Right ventricle myocardium superior (tissue), 1 donor: ENCODE data around the gene RBM20. TPM values are rescaled to one million over a fixed set of nuclear protein-coding genes. Genes with fewer than 3 reads are reported as not detected.
A peak's percentile ranks its signal among the peaks of the same experiment; 100 is the strongest.
"Not testable (repeated sequence)": the region's sequence is repeated elsewhere in the genome, so short reads cannot be mapped to it uniquely, and the experiment has no call there.

Experiments used
- ATAC-seq: fragments of 200-7000 bp; cut with Tn5 transposase; one replicate; pipeline ENCODE4 v1.9.1; 2020; ENCODE audit warnings: mild to moderate bottlenecking; ENCODE audit not compliant: poor library complexity
- DNase-seq: peaks from one replicate; pipeline ENCODE4 v3.0.0-alpha.2; 2020
- intact Hi-C: fragments of 100-400 bp; cut with DNase I; formaldehyde crosslinking; loops from one replicate; pipeline ENCODE4 v1.11.2; 2022
- total RNA-seq: library from RNA; stranded (reverse); fragmentation: NEBNext Ultra II Directional; extraction: Animal tissue kit (Norgen Biotek cat#: 25700); gene quantifications from one replicate; pipeline ENCODE4 v1.2.1, GENCODE V29; 2021
- donor health status: DM: no; HTN: yes; CAD: no; lungs with severe emphysema.

The RBM20 gene
- total RNA-seq, 1 donor from 2014 or later, result 103 TPM

DNA sequence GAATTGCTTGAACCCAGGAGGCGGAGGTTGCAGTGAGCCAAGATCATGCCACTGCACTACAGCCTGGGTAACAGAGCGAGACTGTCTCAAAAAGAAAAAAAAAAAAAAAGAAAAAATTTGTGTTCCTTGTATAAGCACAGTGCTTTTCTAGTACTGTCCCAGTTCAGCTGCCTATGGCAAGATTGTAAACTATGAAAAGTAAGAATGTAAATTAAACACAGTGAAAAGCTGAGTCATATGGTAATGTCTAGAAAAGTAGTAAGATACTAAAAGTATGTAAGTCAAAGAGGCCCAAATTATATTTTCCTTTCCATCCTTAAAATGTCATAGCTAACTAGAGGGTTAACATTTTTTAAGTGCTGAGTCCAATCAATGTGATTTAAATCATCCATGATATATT, 42.8 kb downstream of the RBM20 start:
- DNase-seq, result no peak
- intact Hi-C loops, result no loop called here
- ATAC-seq, result no peak

DNA sequence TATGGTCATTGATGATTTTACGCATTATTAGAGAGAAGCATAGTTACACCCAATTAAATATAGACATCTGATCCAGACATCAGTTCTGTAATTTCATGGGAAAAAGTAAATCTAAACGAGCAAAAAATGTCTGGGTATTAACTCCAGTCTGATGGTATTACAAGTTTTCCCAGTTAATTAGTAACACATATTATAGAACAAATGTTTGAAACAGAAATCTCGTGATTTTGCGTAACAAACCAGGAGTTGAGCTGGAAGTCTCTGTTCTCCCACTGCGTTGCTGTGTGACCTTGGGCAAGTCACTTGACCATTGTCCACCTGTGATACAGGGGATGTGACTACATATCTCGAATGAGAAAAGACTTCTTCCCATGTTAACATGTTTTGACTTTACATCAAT, 43.3 kb downstream of the RBM20 start:
- ATAC-seq (no peak), DNase-seq (no peak)
- intact Hi-C loops, result no loop called here

DNA sequence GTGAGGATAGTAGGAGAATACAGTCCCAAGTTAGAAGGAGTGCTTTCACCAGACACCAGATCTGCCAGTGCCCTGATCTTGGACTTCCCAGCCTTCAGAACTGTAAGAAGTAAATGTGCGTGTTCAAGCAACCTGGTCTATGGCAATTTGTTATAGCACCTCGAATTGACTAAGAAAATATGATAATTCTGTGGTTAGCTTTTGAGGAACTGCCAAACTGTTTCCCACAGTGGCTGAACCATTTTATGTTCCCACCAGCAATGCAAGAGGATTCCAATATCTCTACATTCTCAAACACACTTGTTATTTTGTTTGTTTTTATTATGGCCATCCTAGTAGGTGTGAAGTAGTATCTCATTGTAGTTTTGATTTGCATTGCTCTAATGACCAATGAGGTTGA, 47.0 kb downstream of the RBM20 start:
- intact Hi-C loops, result no loop called here
- DNase-seq (no peak), ATAC-seq (no peak)

GRCh38 chr10:110694263-110694662, 50.1 kb downstream of the RBM20 start:
- intact Hi-C loops, result no loop called here

DNA sequence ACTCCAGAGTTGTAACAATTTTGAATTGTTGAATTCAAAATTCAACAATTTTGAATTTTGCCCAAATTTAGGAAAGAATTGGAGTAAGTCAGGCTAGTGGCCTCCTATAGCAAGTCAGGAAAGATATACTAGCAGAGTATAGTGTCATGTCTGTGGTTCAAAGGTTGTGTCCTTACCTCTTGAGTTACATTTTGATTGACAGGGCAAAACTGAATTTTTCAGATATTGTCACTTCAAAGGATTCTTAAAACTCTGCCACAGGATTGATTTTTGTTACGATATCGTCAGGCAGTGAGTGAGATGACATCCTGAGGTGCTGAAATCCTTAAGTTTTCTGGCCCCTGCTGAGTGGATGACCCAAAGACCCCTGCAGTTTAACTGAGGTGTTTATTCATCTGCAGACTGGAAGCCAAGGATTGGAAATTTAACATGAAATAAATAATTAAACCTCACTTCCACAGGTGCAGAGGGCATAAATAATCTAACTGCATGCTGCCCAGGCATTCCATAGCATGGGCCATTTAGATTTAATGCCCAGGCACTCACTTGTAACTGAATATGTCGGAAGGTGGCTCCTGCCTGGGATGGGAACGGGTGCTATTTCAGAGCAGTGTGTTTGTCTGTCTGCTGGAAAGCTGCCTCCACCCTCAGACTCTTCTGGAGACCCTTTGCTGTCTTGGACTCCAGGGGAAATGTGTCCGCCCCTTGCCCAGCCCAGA, 50.8 kb downstream of the RBM20 start:
- intact Hi-C loops, result no loop called here

More at GRCh38 chr10:110694263-110694662, 50.1 kb downstream of the RBM20 start:
- DNase-seq, result no peak
- no peak for ATAC-seq

GRCh38 chr10:110695539-110695886, 51.4 kb downstream of the RBM20 start:
- no peak for ATAC-seq
- intact Hi-C loops, result no loop called here
- no peak for DNase-seq

More for the DNA sequence above, 50.8 kb downstream of the RBM20 start:
- DNase-seq, result no peak
- no peak for ATAC-seq

DNA sequence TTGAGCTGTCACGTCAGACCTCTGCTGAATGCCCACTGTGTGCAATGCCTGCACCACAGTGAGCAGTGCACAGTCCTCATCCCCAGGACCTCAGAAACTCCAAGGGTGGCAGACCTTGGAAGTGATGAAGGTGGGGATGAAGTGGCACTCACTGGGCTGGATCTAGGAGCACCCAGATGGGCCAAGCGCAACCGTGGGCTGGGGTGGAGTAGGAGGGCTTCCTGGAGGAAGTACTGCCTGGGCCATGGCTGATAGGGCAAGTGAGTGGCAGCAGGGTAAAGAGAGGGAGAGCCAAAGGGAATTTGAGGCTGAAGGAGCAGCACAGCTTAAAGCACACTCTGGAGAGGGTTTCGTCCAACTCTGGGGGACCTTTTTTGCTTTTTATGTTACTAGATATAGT, 52.3 kb downstream of the RBM20 start:
- ATAC-seq, result no peak
- DNase-seq, result no peak
- intact Hi-C loops, result no loop called here

DNA sequence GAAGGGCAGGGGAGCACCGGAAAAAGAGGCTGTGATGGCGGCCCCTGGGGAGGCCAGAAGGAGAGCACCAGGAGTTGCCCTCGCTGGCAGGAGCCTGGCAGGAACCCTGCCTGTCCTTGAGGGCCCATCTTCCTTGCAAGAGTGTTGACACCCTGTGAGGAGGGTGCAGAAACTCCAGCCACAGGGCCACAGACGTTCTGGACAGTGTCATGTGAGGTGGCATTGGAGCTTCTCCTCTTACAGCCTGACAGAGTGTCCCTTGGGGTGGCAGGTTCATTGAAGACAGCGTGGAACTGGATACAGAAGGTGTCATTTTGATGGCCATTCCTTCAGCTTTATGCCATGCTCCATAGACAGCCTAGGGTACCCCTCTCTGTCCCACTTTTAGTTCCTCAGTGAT, 54.2 kb downstream of the RBM20 start:
- intact Hi-C loops, result no loop called here
- ATAC-seq, result peak; percentile 53
- DNase-seq, result no peak

DNA sequence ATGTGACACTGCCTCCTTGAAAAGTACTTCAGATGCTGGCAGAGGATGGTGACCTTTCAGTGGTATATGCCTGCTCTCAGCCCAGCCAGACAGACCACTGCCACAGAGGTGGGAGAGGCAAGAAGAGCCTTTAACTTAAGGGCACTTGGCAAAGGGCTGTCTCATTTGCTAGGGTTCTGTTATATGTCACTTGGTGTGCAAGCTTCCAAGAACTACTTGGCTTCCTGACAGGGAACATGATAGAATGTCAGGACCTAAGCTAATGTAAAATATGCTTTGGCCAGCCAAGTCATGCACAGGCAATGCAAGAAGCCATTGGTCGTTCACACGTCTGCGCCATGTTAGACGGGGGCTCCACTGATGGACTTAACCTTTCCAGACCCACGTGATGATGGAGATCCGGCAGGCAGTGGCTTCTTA, 54.7 kb downstream of the RBM20 start:
- DNase-seq, result peak; percentile 54
- intact Hi-C loops, result no loop called here

DNA sequence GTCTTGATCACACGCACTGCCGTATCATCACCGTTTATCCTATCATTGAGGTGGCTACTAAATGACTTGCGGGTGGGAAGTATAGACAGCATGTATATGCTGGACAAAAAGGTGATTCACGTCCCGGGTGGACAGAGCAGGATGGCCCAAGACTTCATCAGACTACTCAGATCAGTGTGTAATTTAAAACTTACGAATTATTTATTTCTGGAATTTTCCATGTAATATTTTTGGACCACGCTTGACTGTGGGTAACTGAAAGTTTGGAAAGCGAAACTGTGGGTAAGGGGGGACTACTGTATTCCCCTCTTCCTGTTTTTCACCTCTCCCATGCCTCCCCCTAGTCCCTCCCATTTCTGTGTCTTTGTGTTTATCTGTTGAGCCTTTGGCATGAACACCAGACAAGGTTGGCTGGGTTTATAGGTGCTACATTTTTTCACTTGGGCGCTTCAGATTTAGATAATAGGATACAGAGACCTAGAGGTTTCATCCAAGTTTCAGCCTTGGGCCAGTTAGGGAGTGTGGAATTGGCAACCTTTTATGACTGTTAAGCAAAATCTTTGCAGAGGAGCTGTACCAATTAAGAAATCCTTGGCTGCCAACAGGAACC, 55.8 kb downstream of the RBM20 start:
- intact Hi-C loops, result no loop called here
- peak; percentile 58 for ATAC-seq
- no peak for DNase-seq

More for the DNA sequence above, 54.7 kb downstream of the RBM20 start:
- peak; percentile 82 for ATAC-seq

GRCh38 chr10:110700947-110701616, 56.9 kb downstream of the RBM20 start:
- DNase-seq, result no peak
- ATAC-seq, result no peak
- intact Hi-C loops, result no loop called here

- DNase-seq (no peak), ATAC-seq (no peak)
- intact Hi-C loops, result no loop called here
Measured at GRCh38 chr10:110701617-110701971, 57.5 kb downstream of the RBM20 start.

DNA sequence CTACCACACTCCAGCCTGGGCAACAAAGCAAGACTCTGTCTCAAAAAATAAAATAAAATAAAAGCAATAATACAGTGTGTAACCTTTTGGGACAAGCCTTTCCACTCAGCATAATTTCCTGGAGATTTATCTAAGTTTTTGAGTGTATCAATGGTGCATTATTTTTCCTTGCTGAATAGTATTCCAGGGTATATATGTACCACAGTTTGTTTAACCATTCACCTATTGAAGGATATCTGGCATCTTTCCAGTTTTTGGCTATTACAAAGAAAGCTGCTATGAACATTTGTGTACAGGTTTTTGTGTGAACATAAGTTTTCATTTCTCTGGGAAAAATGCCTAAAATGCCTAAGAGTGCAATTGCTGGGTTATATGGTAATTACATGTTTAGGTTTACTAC, 59.9 kb downstream of the RBM20 start:
- intact Hi-C loops, result no loop called here
- no peak for DNase-seq

DNA sequence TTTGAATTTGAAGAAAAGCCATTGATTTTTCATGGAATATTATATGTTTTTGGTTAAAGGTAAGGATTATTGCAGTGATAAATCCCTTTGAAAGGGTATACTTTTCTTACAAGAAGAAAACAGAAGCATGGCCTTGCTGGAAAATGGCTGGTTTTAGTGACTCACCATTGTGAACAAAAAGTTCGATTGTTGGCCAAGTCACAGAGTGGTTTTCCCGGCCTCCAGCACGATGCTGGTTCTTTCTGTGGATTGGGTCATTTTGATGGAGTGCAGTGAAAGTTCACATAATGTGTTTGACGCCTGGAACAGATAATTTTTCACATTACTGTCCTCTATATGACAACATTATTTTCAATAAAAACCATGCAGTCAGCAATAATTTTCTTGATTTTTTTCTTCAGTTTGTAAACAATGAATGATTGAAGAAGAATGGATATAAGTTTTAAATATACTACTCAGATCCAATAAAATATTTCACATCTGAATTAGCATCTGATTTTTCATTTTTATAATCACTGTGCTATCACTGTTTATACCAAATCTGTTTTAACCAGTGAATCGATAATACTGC, 60.9 kb downstream of the RBM20 start:
- intact Hi-C loops, result no loop called here
- DNase-seq, result no peak
- no peak for ATAC-seq

More for the DNA sequence above, 59.9 kb downstream of the RBM20 start:
- no peak for ATAC-seq

GRCh38 chr10:110705596-110705995, 61.5 kb downstream of the RBM20 start:
- ATAC-seq, DNase-seq, intact Hi-C loops: not testable (repeated sequence)

DNA sequence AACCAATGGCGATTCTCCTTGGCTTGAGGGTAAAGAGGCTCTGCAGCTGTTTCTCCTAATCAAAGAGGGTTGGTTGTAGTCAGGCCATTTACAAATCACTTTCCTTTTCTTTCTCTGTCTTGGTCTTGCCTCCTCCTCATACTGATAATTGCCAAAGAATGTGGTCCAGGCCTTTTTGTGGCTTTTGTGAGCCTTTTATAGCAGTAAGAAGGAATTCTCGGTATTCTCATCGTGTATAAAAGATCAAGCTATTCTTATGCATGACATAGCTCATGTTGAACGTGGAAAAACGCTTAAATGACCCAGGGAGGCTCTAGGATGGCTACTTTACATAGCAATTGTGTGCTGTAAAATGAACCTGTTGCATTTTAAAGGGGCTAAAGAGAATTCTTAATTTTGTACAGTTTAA, 62.6 kb downstream of the RBM20 start:
- DNase-seq (no peak), ATAC-seq (no peak)
- intact Hi-C loops, result no loop called here

DNA sequence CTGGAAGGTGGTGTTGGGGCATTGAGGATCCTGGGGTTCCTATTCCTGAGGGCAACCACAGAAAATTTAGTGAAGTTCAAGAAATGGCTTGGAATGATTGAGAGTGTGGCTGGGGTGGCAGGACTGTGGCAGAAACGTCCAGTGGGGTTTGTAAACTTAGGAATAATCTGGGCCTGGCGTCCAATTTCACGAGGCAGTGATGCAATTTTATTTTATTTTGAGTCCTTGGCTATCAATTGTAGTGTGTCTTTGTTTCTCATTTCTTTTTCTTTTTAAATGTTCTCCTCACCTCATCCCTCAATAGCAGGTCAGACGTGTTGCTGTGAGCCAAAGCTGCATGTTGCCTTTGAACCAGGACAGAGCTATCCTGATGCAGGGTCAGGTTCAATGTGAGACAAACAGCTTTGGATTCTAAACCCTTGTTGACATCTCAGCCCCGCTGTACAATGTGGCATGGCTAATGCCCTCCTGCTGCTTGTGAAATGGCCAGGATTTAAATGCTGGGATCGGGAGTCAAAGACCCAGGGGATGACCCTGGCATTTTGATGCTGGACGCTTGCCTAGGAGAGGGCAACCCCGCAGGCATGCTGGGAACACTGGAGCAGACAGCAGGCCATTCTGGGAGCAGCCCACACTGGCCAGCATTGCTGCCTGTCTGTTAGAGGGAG, 64.8 kb downstream of the RBM20 start:
- ATAC-seq (peak; percentile 67), DNase-seq (peak; percentile 52)
- intact Hi-C loops, result no loop called here

GRCh38 chr10:110709444-110709828, 65.3 kb downstream of the RBM20 start:
- DNase-seq (no peak), ATAC-seq (no peak)
- intact Hi-C loops, result no loop called here

- DNase-seq (no peak), ATAC-seq (peak; percentile 23)
- intact Hi-C loops, result no loop called here
Measured at GRCh38 chr10:110709964-110710587, 65.9 kb downstream of the RBM20 start.
